Loucy (cell line): ENCODE data around the gene SNTB2.

Source experiments
- CTCF ChIP-seq: fragments of 200-600 bp; sonication (generic); conservative IDR thresholded peaks from 2 replicates; pipeline ENCODE4 v1.5.1; 2014; ENCODE audit warnings: mild to moderate bottlenecking, antibody characterized with exemption, low read length
- EZH2phosphoT487 ChIP-seq: fragments of 200-600 bp; IDR thresholded peaks from 2 replicates; pipeline ENCODE4 v1.6.1; 2018; ENCODE audit warnings: antibody characterized with exemption, mild to moderate bottlenecking, moderate library complexity, borderline replicate concordance

DNA sequence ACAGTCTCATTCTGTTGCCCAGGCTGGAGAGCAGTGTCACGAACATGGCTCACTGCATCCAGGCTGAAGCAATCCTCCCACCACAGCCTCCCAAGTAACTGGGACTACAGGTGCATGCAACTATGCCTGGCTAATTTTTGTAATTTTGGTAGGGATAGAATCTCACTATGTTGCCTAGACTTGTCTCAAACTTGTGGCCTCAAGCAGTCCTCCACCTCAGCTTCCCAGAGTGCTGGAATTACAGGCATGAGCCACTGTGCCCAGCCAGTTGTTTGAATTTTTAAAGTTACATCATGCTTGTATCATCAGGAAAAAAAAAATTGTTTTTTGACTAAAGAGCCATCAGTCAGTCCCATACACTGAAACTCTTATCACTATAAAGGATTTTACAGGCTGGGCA is 107.1 kb downstream of the SNTB2 start:
- TF ChIP-seq CTCF (no peak), EZH2phosphoT487 (no peak)
